ENCODE measurements around the gene NAALADL2.

The NAALADL2 gene

GRCh38 chr3:174951034-174951433 is 91.9 kb downstream of the NAALADL2 start:
- peak; percentile 77 for DNase-seq (ENCODE audit: low read depth)
- H3K4me1 ChIP-seq (ENCODE audit: control insufficient read depth, insufficient read depth, low read length): peaks cover 37% of the 10 kb centered on the region
- no peaks in the 10 kb centered on the region for H3K27me3 ChIP-seq (replicated peaks; ENCODE audit: control insufficient read depth, insufficient read depth, low read length)
- no peaks in the 10 kb centered on the region for H3K36me3 ChIP-seq (ENCODE audit: control insufficient read depth, insufficient read depth, low read length, severe bottlenecking)
- H3K4me3 ChIP-seq (ENCODE audit: low read length): no peak overlapping the region
- no peak overlapping the region for H3K9ac ChIP-seq (ENCODE audit: low read length)
- no peaks in the 10 kb centered on the region for H3K9me3 ChIP-seq (ENCODE audit: control insufficient read depth, low read length)

- Histone ChIP-seq H3K4me1 (ENCODE audit: control insufficient read depth, insufficient read depth, low read length) (peaks cover 40% of the 10 kb centered on the region), H3K27me3 (replicated peaks; ENCODE audit: control insufficient read depth, insufficient read depth, low read length) (no peaks in the 10 kb centered on the region), H3K4me3 (ENCODE audit: low read length) (no peak overlapping the region), H3K36me3 (ENCODE audit: control insufficient read depth, insufficient read depth, low read length, severe bottlenecking) (no peaks in the 10 kb centered on the region), H3K9ac (ENCODE audit: low read length) (no peak overlapping the region), H3K9me3 (ENCODE audit: control insufficient read depth, low read length) (no peaks in the 10 kb centered on the region)
- peak; percentile 19 for DNase-seq (ENCODE audit: low read depth)
Measured at GRCh38 chr3:174951498-174952005, 92.4 kb downstream of the NAALADL2 start.

- H3K9ac ChIP-seq (ENCODE audit: low read length): no peak overlapping the region
- peaks cover 53% of the 10 kb centered on the region for H3K4me1 ChIP-seq (ENCODE audit: control insufficient read depth, insufficient read depth, low read length)
- no peak overlapping the region for H3K4me3 ChIP-seq (ENCODE audit: low read length)
- H3K27me3 ChIP-seq (replicated peaks; ENCODE audit: control insufficient read depth, insufficient read depth, low read length): no peaks in the 10 kb centered on the region
- no peaks in the 10 kb centered on the region for H3K9me3 ChIP-seq (ENCODE audit: control insufficient read depth, low read length)
- H3K36me3 ChIP-seq (ENCODE audit: control insufficient read depth, insufficient read depth, low read length, severe bottlenecking): no peaks in the 10 kb centered on the region
- no peak for DNase-seq (ENCODE audit: low read depth)
Measured at GRCh38 chr3:174953068-174953467, 93.9 kb downstream of the NAALADL2 start.

GRCh38 chr3:174955513-174956016 is 96.4 kb downstream of the NAALADL2 start:
- H3K27me3 ChIP-seq (replicated peaks; ENCODE audit: control insufficient read depth, insufficient read depth, low read length): no peaks in the 10 kb centered on the region
- no peak overlapping the region for H3K9ac ChIP-seq (ENCODE audit: low read length)
- H3K36me3 ChIP-seq (ENCODE audit: control insufficient read depth, insufficient read depth, low read length, severe bottlenecking): no peaks in the 10 kb centered on the region
- H3K4me3 ChIP-seq (ENCODE audit: low read length): no peak overlapping the region
- H3K9me3 ChIP-seq (ENCODE audit: control insufficient read depth, low read length): no peaks in the 10 kb centered on the region
- H3K4me1 ChIP-seq (ENCODE audit: control insufficient read depth, insufficient read depth, low read length): peaks cover 51% of the 10 kb centered on the region
- DNase-seq (ENCODE audit: low read depth): peak; percentile 53

- H3K4me3 ChIP-seq (ENCODE audit: low read length): no peak overlapping the region
Measured at GRCh38 chr3:174957081-174957480, 97.9 kb downstream of the NAALADL2 start.

GRCh38 chr3:174957551-174958001 is 98.4 kb downstream of the NAALADL2 start:
- Histone ChIP-seq H3K9ac (ENCODE audit: low read length) (no peak overlapping the region), H3K36me3 (ENCODE audit: control insufficient read depth, insufficient read depth, low read length, severe bottlenecking) (no peaks in the 10 kb centered on the region), H3K27me3 (replicated peaks; ENCODE audit: control insufficient read depth, insufficient read depth, low read length) (no peaks in the 10 kb centered on the region), H3K4me1 (ENCODE audit: control insufficient read depth, insufficient read depth, low read length) (peaks cover 39% of the 10 kb centered on the region), H3K4me3 (ENCODE audit: low read length) (peak overlapping the region; percentile 44), H3K9me3 (ENCODE audit: control insufficient read depth, low read length) (no peaks in the 10 kb centered on the region)
- peak; percentile 29 for DNase-seq (ENCODE audit: low read depth)

More at GRCh38 chr3:174957081-174957480, 97.9 kb downstream of the NAALADL2 start:
- H3K9ac ChIP-seq (ENCODE audit: low read length): no peak overlapping the region
- DNase-seq (ENCODE audit: low read depth): no peak
- H3K4me1 ChIP-seq (ENCODE audit: control insufficient read depth, insufficient read depth, low read length): peaks cover 39% of the 10 kb centered on the region
- H3K27me3 ChIP-seq (replicated peaks; ENCODE audit: control insufficient read depth, insufficient read depth, low read length): no peaks in the 10 kb centered on the region
- H3K36me3 ChIP-seq (ENCODE audit: control insufficient read depth, insufficient read depth, low read length, severe bottlenecking): no peaks in the 10 kb centered on the region
- no peaks in the 10 kb centered on the region for H3K9me3 ChIP-seq (ENCODE audit: control insufficient read depth, low read length)

- Histone ChIP-seq H3K4me3 (ENCODE audit: low read length) (no peak overlapping the region), H3K27me3 (replicated peaks; ENCODE audit: control insufficient read depth, insufficient read depth, low read length) (no peaks in the 10 kb centered on the region), H3K36me3 (ENCODE audit: control insufficient read depth, insufficient read depth, low read length, severe bottlenecking) (no peaks in the 10 kb centered on the region), H3K4me1 (ENCODE audit: control insufficient read depth, insufficient read depth, low read length) (peaks cover 39% of the 10 kb centered on the region), H3K9me3 (ENCODE audit: control insufficient read depth, low read length) (no peaks in the 10 kb centered on the region), H3K9ac (ENCODE audit: low read length) (no peak overlapping the region)
- DNase-seq (ENCODE audit: low read depth): no peak
Measured at GRCh38 chr3:174958671-174959328, 99.7 kb downstream of the NAALADL2 start.

GRCh38 chr3:174959556-174960065 is 100.5 kb downstream of the NAALADL2 start:
- no peak overlapping the region for H3K9ac ChIP-seq (ENCODE audit: low read length)
- no peak overlapping the region for H3K4me3 ChIP-seq (ENCODE audit: low read length)
- DNase-seq (ENCODE audit: low read depth): no peak
- no peaks in the 10 kb centered on the region for H3K36me3 ChIP-seq (ENCODE audit: control insufficient read depth, insufficient read depth, low read length, severe bottlenecking)
- no peaks in the 10 kb centered on the region for H3K9me3 ChIP-seq (ENCODE audit: control insufficient read depth, low read length)
- H3K4me1 ChIP-seq (ENCODE audit: control insufficient read depth, insufficient read depth, low read length): peaks cover 39% of the 10 kb centered on the region
- no peaks in the 10 kb centered on the region for H3K27me3 ChIP-seq (replicated peaks; ENCODE audit: control insufficient read depth, insufficient read depth, low read length)

- H3K9ac ChIP-seq (ENCODE audit: low read length): no peak overlapping the region
- H3K4me1 ChIP-seq (ENCODE audit: control insufficient read depth, insufficient read depth, low read length): peaks cover 32% of the 10 kb centered on the region
- no peaks in the 10 kb centered on the region for H3K9me3 ChIP-seq (ENCODE audit: control insufficient read depth, low read length)
- no peak overlapping the region for H3K4me3 ChIP-seq (ENCODE audit: low read length)
- DNase-seq (ENCODE audit: low read depth): no peak
- H3K36me3 ChIP-seq (ENCODE audit: control insufficient read depth, insufficient read depth, low read length, severe bottlenecking): no peaks in the 10 kb centered on the region
- no peaks in the 10 kb centered on the region for H3K27me3 ChIP-seq (replicated peaks; ENCODE audit: control insufficient read depth, insufficient read depth, low read length)
Measured at GRCh38 chr3:174960898-174961297, 101.8 kb downstream of the NAALADL2 start.

- H3K36me3 ChIP-seq (ENCODE audit: control insufficient read depth, insufficient read depth, low read length, severe bottlenecking): no peaks in the 10 kb centered on the region
- H3K9ac ChIP-seq (ENCODE audit: low read length): no peak overlapping the region
Measured at GRCh38 chr3:174973465-174973864, 114.3 kb downstream of the NAALADL2 start.

GRCh38 chr3:174986685-174987084 is 127.6 kb downstream of the NAALADL2 start:
- DNase-seq (ENCODE audit: low read depth): peak; percentile 49
- no peaks in the 10 kb centered on the region for H3K9me3 ChIP-seq (ENCODE audit: control insufficient read depth, low read length)
- H3K9ac ChIP-seq (ENCODE audit: low read length): no peak overlapping the region
- no peaks in the 10 kb centered on the region for H3K36me3 ChIP-seq (ENCODE audit: control insufficient read depth, insufficient read depth, low read length, severe bottlenecking)
- H3K4me1 ChIP-seq (ENCODE audit: control insufficient read depth, insufficient read depth, low read length): no peaks in the 10 kb centered on the region
- H3K4me3 ChIP-seq (ENCODE audit: low read length): no peak overlapping the region
- no peaks in the 10 kb centered on the region for H3K27me3 ChIP-seq (replicated peaks; ENCODE audit: control insufficient read depth, insufficient read depth, low read length)

More at GRCh38 chr3:174973465-174973864, 114.3 kb downstream of the NAALADL2 start:
- peaks cover 5% of the 10 kb centered on the region for H3K9me3 ChIP-seq (ENCODE audit: control insufficient read depth, low read length)
- DNase-seq (ENCODE audit: low read depth): no peak
- H3K27me3 ChIP-seq (replicated peaks; ENCODE audit: control insufficient read depth, insufficient read depth, low read length): no peaks in the 10 kb centered on the region
- no peaks in the 10 kb centered on the region for H3K4me1 ChIP-seq (ENCODE audit: control insufficient read depth, insufficient read depth, low read length)
- H3K4me3 ChIP-seq (ENCODE audit: low read length): no peak overlapping the region

Measured in adipocyte (in vitro differentiated cells).